HepG2 (cell line): ENCODE measurements around the gene BZW1. TPM values are rescaled to one million over a fixed set of nuclear protein-coding genes. Genes with fewer than 3 reads are reported as not detected.
A peak's percentile ranks its signal among the peaks of the same experiment; 100 is the strongest.

Experiments used
- ATF7 ChIP-seq, 2 experiments: fragments of 450-650 bp in 1 of 2; sonication (generic) in 1 of 2; formaldehyde crosslinking in 1 of 2; IDR thresholded peaks; 2 replicates each; pipeline versions ENCODE4 v1.4.0 to v1.6.1; 2016 to 2020; ENCODE audit warnings: antibody characterized with exemption in 1 of 2, mild to moderate bottlenecking in 1 of 2, missing genetic modification reagents in 1 of 2
- CEBPG ChIP-seq: IDR thresholded peaks from 2 replicates; pipeline ENCODE4 v1.6.1; 2016
- CSRNP1 ChIP-seq: sonication (generic); formaldehyde crosslinking; IDR thresholded peaks from 2 replicates; pipeline ENCODE4 v1.8.1; 2023; ENCODE audit warnings: mild to moderate bottlenecking, missing genetic modification reagents
- HIC2 ChIP-seq: sonication (generic); formaldehyde crosslinking; IDR thresholded peaks from 2 replicates; pipeline ENCODE4 v1.9.0; 2022; ENCODE audit warnings: low read depth, missing genetic modification reagents
- HIVEP1 ChIP-seq: sonication (generic); formaldehyde crosslinking; IDR thresholded peaks from 2 replicates; pipeline ENCODE4 v1.4.0; 2020; ENCODE audit warnings: mild to moderate bottlenecking, missing genetic modification reagents
- KLF16 ChIP-seq, 2 experiments: sonication (generic) in 1 of 2; formaldehyde crosslinking in 1 of 2; IDR thresholded peaks; 2 replicates each; pipeline versions ENCODE4 v1.6.1 to v1.8.0; 2016 to 2023; ENCODE audit warnings: missing genetic modification reagents in 2 of 2, missing compliant biosample characterization in 1 of 2
- MTF1 ChIP-seq: sonication (generic); formaldehyde crosslinking; IDR thresholded peaks from 2 replicates; pipeline ENCODE4 v1.5.0; 2020; ENCODE audit warnings: missing genetic modification reagents
- ONECUT2 ChIP-seq: sonication (generic); formaldehyde crosslinking; IDR thresholded peaks from 2 replicates; pipeline ENCODE4 v1.4.0; 2020; ENCODE audit warnings: missing genetic modification reagents
- SCMH1 ChIP-seq: sonication (generic); formaldehyde crosslinking; IDR thresholded peaks from 2 replicates; pipeline ENCODE4 v1.9.0; 2021; ENCODE audit warnings: missing genetic modification reagents, mild to moderate bottlenecking, borderline replicate concordance
- SP1 ChIP-seq, 2 experiments: fragments of 450-650 bp in 1 of 2; sonication (generic) in 1 of 2; formaldehyde crosslinking in 1 of 2; IDR thresholded peaks; 2 replicates each; pipeline versions ENCODE4 v1.4.0 to v1.6.1; 2016 to 2020; ENCODE audit warnings: missing genetic modification reagents in 1 of 2
- SSRP1 ChIP-seq: IDR thresholded peaks from 2 replicates; pipeline ENCODE4 v1.6.1; 2016; ENCODE audit warnings: control low read depth
- TOE1 ChIP-seq: sonication (generic); formaldehyde crosslinking; IDR thresholded peaks from 2 replicates; pipeline ENCODE4 v1.4.0; 2020; ENCODE audit warnings: mild to moderate bottlenecking, missing genetic modification reagents
- ZNF10 ChIP-seq: sonication (generic); formaldehyde crosslinking; IDR thresholded peaks from 2 replicates; pipeline ENCODE4 v1.4.0; 2020; ENCODE audit warnings: mild to moderate bottlenecking, low read depth, missing genetic modification reagents, borderline replicate concordance
- ZNF513 ChIP-seq: sonication (generic); formaldehyde crosslinking; conservative IDR thresholded peaks from 2 replicates; pipeline ENCODE4 v1.5.0; 2020; ENCODE audit warnings: missing genetic modification reagents
- ZNF546 ChIP-seq: sonication (generic); formaldehyde crosslinking; conservative IDR thresholded peaks from 2 replicates; pipeline ENCODE4 v1.8.1; 2023; ENCODE audit warnings: mild to moderate bottlenecking, missing genetic modification reagents
- ZNF672 ChIP-seq: sonication (generic); formaldehyde crosslinking; IDR thresholded peaks from 2 replicates; pipeline ENCODE4 v1.8.1; 2022; ENCODE audit warnings: missing genetic modification reagents
- ZNF691 ChIP-seq: sonication (generic); formaldehyde crosslinking; IDR thresholded peaks from 2 replicates; pipeline ENCODE4 v1.4.0; 2020; ENCODE audit warnings: missing genetic modification reagents, low read depth, mild to moderate bottlenecking, borderline replicate concordance
- ZNF740 ChIP-seq: sonication (generic); formaldehyde crosslinking; IDR thresholded peaks from 2 replicates; pipeline ENCODE4 v1.4.0; 2020; ENCODE audit warnings: missing genetic modification reagents
- polyA plus RNA-seq, 8 experiments: library from polyadenylated mRNA; depleted of rRNA in 3 of 8; stranded (reverse) in 7 of 8; unstranded in 1 of 8; fragments of >200 nt; fragmentation: Illumina TruSeq in 4 of 8; extraction: Trizol in 4 of 8; gene quantifications; 2 replicates each; pipeline versions ENCODE4 v1.2.1 to v1.2.3, GENCODE V29; 2011 to 2016; ENCODE audit warnings: low read depth in 4 of 8, missing spikeins in 1 of 8, mixed read lengths in 1 of 8; ENCODE audit not compliant: insufficient read depth in 1 of 8
- total RNA-seq, 5 experiments: library from RNA; depleted of rRNA; stranded (reverse); fragments of >200 nt; fragmentation: Illumina TruSeq; extraction: Trizol; gene quantifications; 2 replicates each; pipeline ENCODE4 v1.2.3, GENCODE V29; 2016; ENCODE audit warnings: low read depth in 1 of 5
- TF ChIP-seq, protein P1 (sequence below): sonication (generic); formaldehyde crosslinking; IDR thresholded peaks from 2 replicates; pipeline ENCODE4 v1.4.0; 2020; ENCODE audit warnings: missing genetic modification reagents

The BZW1 gene
- total and polyA plus RNA-seq, 2 of the 13 experiments (the other 11 are each of a cell fraction or from before 2014, with no cell fraction given): 106 to 384 TPM

GRCh38 chr2:200812122-200813022, 662 bp downstream of the BZW1 start (continued):
- TF ChIP-seq SP1 (IDR thresholded peaks at IDR 0.05) (no peak), SP1 (CRISPR knock-in tag; IDR thresholded peaks at IDR 0.05) (peak; percentile 57), TOE1 (0 out of 2 replicates have a peak, but pooled peaks have one; percentile 27), SSRP1 (peak; percentile 72), MTF1 (CRISPR knock-in tag) (no peak), CSRNP1 (0 out of 2 replicates have a peak, but pooled peaks have one; percentile 33), ZNF691 (CRISPR knock-in tag) (peak; percentile 50; the same call in 1 of the 2 replicates), ZNF672 (CRISPR knock-in tag) (no peak), ATF7 (IDR thresholded peaks at IDR 0.05) (no peak), ATF7 (CRISPR knock-in tag; IDR thresholded peaks at IDR 0.05) (no peak), SCMH1 (CRISPR knock-in tag) (no peak), HIC2 (CRISPR knock-in tag) (no peak), ZNF546 (CRISPR knock-in tag) (peak; percentile 60), ZNF10 (no peak), KLF16 (CRISPR knock-in tag; IDR thresholded peaks at IDR 0.05) (no peak), HIVEP1 (no peak), ONECUT2 (CRISPR knock-in tag) (no peak), CEBPG (0 out of 2 replicates have a peak, but pooled peaks have one; percentile 38), ZNF740 (CRISPR knock-in tag) (peak; percentile 18; the same call in 1 of the 2 replicates), ZNF513 (CRISPR knock-in tag) (no peak)
- TF ChIP-seq, protein P1, sequence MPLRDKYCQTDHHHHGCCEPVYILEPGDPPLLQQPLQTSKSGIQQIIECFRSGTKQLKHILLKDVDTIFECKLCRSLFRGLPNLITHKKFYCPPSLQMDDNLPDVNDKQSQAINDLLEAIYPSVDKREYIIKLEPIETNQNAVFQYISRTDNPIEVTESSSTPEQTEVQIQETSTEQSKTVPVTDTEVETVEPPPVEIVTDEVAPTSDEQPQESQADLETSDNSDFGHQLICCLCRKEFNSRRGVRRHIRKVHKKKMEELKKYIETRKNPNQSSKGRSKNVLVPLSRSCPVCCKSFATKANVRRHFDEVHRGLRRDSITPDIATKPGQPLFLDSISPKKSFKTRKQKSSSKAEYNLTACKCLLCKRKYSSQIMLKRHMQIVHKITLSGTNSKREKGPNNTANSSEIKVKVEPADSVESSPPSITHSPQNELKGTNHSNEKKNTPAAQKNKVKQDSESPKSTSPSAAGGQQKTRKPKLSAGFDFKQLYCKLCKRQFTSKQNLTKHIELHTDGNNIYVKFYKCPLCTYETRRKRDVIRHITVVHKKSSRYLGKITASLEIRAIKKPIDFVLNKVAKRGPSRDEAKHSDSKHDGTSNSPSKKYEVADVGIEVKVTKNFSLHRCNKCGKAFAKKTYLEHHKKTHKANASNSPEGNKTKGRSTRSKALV (CRISPR knock-in tag): peak; percentile 63; the same call in 1 of the 2 replicates
